ENCODE measurements around the gene ILRUN. TPM values are rescaled to one million over a fixed set of nuclear protein-coding genes. Genes with fewer than 3 reads are reported as not detected.

The ILRUN gene
- polyA plus RNA-seq, 1 of the 3 experiments (the other 2 are of a cell fraction), result 19.5 TPM

DNA sequence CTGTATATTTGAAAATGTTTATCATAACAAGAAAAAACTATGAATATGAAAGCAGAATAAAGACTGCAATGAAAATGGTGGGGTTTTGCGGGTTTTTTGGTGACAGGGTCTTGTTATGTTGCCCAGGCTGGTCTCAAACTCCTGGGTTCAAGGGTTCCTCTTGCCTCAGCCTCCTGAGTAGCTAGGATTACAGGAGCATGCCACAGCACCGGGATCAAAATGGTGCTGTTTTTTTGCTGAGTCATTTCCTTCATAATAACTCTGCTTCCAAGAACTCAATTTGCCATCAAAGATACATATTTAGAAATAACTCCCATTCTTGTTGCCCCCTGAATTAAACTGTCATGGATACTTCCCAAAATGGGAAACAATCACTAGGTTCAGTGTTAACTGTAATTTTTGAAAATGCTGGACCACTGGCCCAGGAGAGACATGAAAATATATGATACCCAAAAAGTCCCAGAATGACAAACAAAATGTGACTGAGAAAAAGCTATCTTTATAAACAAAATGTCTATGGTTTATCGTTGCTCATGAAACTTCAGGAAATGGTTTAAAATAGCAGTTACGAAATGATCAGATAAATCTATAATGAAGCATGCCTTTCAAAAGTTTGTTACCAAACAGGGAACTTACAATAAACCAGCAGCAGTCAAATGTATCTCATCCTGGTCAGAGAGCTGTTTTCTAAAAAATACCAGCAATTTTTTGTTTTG is 32.2 kb downstream of the ILRUN start:
- Histone ChIP-seq H3K27me3 (ENCODE audit: insufficient read depth) (no peaks in the 10 kb centered on the region), H2AFZ (ENCODE audit: low read depth) (peak overlapping the region; percentile 62), H3K4me3 (ENCODE audit: low read depth in 2 of 2, low read length in 1 of 2) (no peak overlapping the region), H3K27ac (ENCODE audit: low read depth in 2 of 2, low read length in 1 of 2) (peak overlapping the region; percentile 39 to 76; a peak in 3 of 4 replicates), H3K9ac (peak overlapping the region; percentile 15; the same call in 1 of the 2 replicates), H4K20me1 (ENCODE audit: insufficient read depth) (no peaks in the 10 kb centered on the region), H3F3A (replicated peaks; ENCODE audit: insufficient read depth) (peaks cover 20% of the 10 kb centered on the region), H3K4me1 (ENCODE audit: control insufficient read depth in 1 of 2, insufficient read depth in 2 of 2, low read depth in 1 of 2, low read length in 1 of 2) (peaks cover 0 to 25% of the 10 kb centered on the region in 2 experiments; a peak in 3 of 4 replicates), H3K36me3 (replicated peaks in 1 of 2; ENCODE audit: control insufficient read depth in 1 of 2, insufficient read depth in 2 of 2, low read length in 1 of 2) (no peaks in the 10 kb centered on the region), H3K9me2 (no peaks in the 10 kb centered on the region), H3K4me2 (peak overlapping the region; percentile 4; the same call in 1 of the 2 replicates), H3K79me2 (ENCODE audit: insufficient read depth) (peaks cover 83% of the 10 kb centered on the region), H3K9me3 (no peaks in the 10 kb centered on the region)
- CTCF ChIA-PET, result interaction anchor here (1.3 kb wide), 1 partner anchor 920 kb away, joined by 3 read pairs; no protein-coding TSS in a partner anchor
- DNase-seq, result no peak
- 51% methylated on average over 4 of the region's 4 CpGs for WGBS (ENCODE audit: low lambda C conversion rate)
- POLR2A ChIA-PET, result no interaction called here
- peak; percentile 15; the same call in 1 of the 2 replicates for TF ChIP-seq FOSL2 (IDR thresholded peaks at IDR 0.05; ENCODE audit: borderline replicate concordance, low read depth)
- no peak for TF ChIP-seq ELF1 (IDR thresholded peaks at IDR 0.05)
- peak; percentile 62; the same call in 1 of the 2 replicates for TF ChIP-seq YY1 (IDR thresholded peaks at IDR 0.05; ENCODE audit: low read depth)
- 0 out of 2 replicates have a peak, but pooled peaks have one; percentile 14 for TF ChIP-seq TAF1 (IDR thresholded peaks at IDR 0.05; ENCODE audit: borderline replicate concordance, low read depth, low read length)
- peak; percentile 24; the same call in 1 of the 2 replicates for TF ChIP-seq TCF12 (IDR thresholded peaks at IDR 0.05)

GRCh38 chr6:34663831-34664255 is 32.7 kb downstream of the ILRUN start:
- WGBS (ENCODE audit: low lambda C conversion rate), result 81% methylated on average over 5 of the region's 5 CpGs
- Histone ChIP-seq H3K27me3 (ENCODE audit: insufficient read depth) (no peaks in the 10 kb centered on the region), H2AFZ (ENCODE audit: low read depth) (no peak overlapping the region), H3F3A (replicated peaks; ENCODE audit: insufficient read depth) (peaks cover 20% of the 10 kb centered on the region), H3K9ac (peak overlapping the region; percentile 15; the same call in 1 of the 2 replicates), H3K4me1 (ENCODE audit: control insufficient read depth in 1 of 2, insufficient read depth in 2 of 2, low read depth in 1 of 2, low read length in 1 of 2) (peaks cover 0 to 25% of the 10 kb centered on the region in 2 experiments; a peak in 3 of 4 replicates), H3K9me2 (no peaks in the 10 kb centered on the region), H3K79me2 (ENCODE audit: insufficient read depth) (peaks cover 83% of the 10 kb centered on the region), H3K4me2 (0 out of 2 replicates have a peak overlapping the region, but pooled peaks have one; percentile 4), H3K4me3 (ENCODE audit: low read depth in 2 of 2, low read length in 1 of 2) (no peak overlapping the region), H3K27ac (ENCODE audit: low read depth in 2 of 2, low read length in 1 of 2) (peak overlapping the region; percentile 39 to 76; a peak in 3 of 4 replicates), H3K36me3 (replicated peaks in 1 of 2; ENCODE audit: control insufficient read depth in 1 of 2, insufficient read depth in 2 of 2, low read length in 1 of 2) (no peaks in the 10 kb centered on the region), H4K20me1 (ENCODE audit: insufficient read depth) (no peaks in the 10 kb centered on the region), H3K9me3 (no peaks in the 10 kb centered on the region)
- ChIA-PET CTCF (interaction anchor here (1.3 kb wide), 1 partner anchor 919 kb away, joined by 3 read pairs; no protein-coding TSS in a partner anchor), POLR2A (no interaction called here)
- no peak for DNase-seq
- no peak for TF ChIP-seq ZBTB33 (IDR thresholded peaks at IDR 0.05; ENCODE audit: borderline replicate concordance, low read depth)
- no peak for TF ChIP-seq FOXJ3 (CRISPR knock-in tag; IDR thresholded peaks at IDR 0.05)
- no peak for TF ChIP-seq MXI1 (IDR thresholded peaks at IDR 0.05; ENCODE audit: low read depth, low read length)
- TF ChIP-seq MEF2A (IDR thresholded peaks at IDR 0.05; ENCODE audit: borderline replicate concordance, low read depth), result no peak
- TF ChIP-seq RXRA (IDR thresholded peaks at IDR 0.05; ENCODE audit: borderline replicate concordance, low read depth), result no peak
- no peak for TF ChIP-seq ELF1 (IDR thresholded peaks at IDR 0.05)
- no peak for TF ChIP-seq RCOR1 (IDR thresholded peaks at IDR 0.05; ENCODE audit: low read length)
- TF ChIP-seq TEAD4 (IDR thresholded peaks at IDR 0.05; ENCODE audit: borderline replicate concordance, insufficient read depth), result no peak
- TF ChIP-seq JUND (IDR thresholded peaks at IDR 0.05), result no peak
- TF ChIP-seq FOSL2 (IDR thresholded peaks at IDR 0.05; ENCODE audit: borderline replicate concordance, low read depth), result no peak
- TF ChIP-seq SIN3A (IDR thresholded peaks at IDR 0.05; ENCODE audit: borderline replicate concordance, low read depth, low read length), result no peak
- no peak for TF ChIP-seq EP300 (IDR thresholded peaks at IDR 0.05; ENCODE audit: borderline replicate concordance in 1 of 2, low read depth in 1 of 2, low read length in 1 of 2)
- TF ChIP-seq YY1 (IDR thresholded peaks at IDR 0.05; ENCODE audit: low read depth), result no peak
- TF ChIP-seq, protein P1, sequence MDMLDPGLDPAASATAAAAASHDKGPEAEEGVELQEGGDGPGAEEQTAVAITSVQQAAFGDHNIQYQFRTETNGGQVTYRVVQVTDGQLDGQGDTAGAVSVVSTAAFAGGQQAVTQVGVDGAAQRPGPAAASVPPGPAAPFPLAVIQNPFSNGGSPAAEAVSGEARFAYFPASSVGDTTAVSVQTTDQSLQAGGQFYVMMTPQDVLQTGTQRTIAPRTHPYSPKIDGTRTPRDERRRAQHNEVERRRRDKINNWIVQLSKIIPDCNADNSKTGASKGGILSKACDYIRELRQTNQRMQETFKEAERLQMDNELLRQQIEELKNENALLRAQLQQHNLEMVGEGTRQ (IDR thresholded peaks at IDR 0.05; ENCODE audit: borderline replicate concordance, low read depth, low read length), result no peak
- TF ChIP-seq NRF1 (IDR thresholded peaks at IDR 0.05; ENCODE audit: low read depth, low read length), result no peak
- no peak for TF ChIP-seq FOXM1 (IDR thresholded peaks at IDR 0.05; ENCODE audit: low read depth)
- TF ChIP-seq PBX3 (IDR thresholded peaks at IDR 0.05), result no peak
- TF ChIP-seq CTCF (IDR thresholded peaks at IDR 0.05), result no peak
- no peak for TF ChIP-seq RFX5 (IDR thresholded peaks at IDR 0.05; ENCODE audit: low read length)
